Loucy (cell line): ENCODE results near the gene SOX13.

Experiments used
- CTCF ChIP-seq: fragments of 200-600 bp; sonication (generic); conservative IDR thresholded peaks from 2 replicates; pipeline ENCODE4 v1.5.1; 2014; ENCODE audit warnings: mild to moderate bottlenecking, antibody characterized with exemption, low read length
- EZH2phosphoT487 ChIP-seq: fragments of 200-600 bp; IDR thresholded peaks from 2 replicates; pipeline ENCODE4 v1.6.1; 2018; ENCODE audit warnings: antibody characterized with exemption, mild to moderate bottlenecking, moderate library complexity, borderline replicate concordance

GRCh38 chr1:204072931-204073836, at the start of gene SOX13:
- no peak for TF ChIP-seq CTCF
- TF ChIP-seq EZH2phosphoT487, result no peak
